SK-N-SH (cell line): ENCODE results near the gene PICK1. TPM values are rescaled to one million over a fixed set of nuclear protein-coding genes. Genes with fewer than 3 reads are reported as not detected.

Source experiments
- CTCF ChIA-PET: fragments of 300-600, 350-600 bp; formaldehyde crosslinking; extraction: SDS; loops from one replicate; lab custom pipeline; 2021; lab: Yijun Ruan, JAX
- POLR2A ChIA-PET: fragments of 350-600 bp; sonication (Branson Sonifier 250); formaldehyde crosslinking; extraction: SDS; loops from one replicate; lab custom pipeline; 2020; ENCODE audit warnings: antibody characterized with exemption, inconsistent platforms; lab: Yijun Ruan, JAX
- DNase-seq: peaks from one replicate; pipeline ENCODE4 v3.0.0; 2012
- H2AFZ ChIP-seq: fragments of 200-600 bp; sonication (generic); 2 replicates; pipeline ENCODE4 v1.8.1; 2016; ENCODE audit warnings: antibody characterized with exemption, mild to moderate bottlenecking, low read depth
- H3F3A ChIP-seq: fragments of 200-600 bp; sonication (generic); replicated peaks from 2 replicates; pipeline ENCODE3; 2016; ENCODE audit warnings: antibody characterized with exemption, mild to moderate bottlenecking; ENCODE audit not compliant: insufficient read depth
- H3K27ac ChIP-seq, 2 experiments: fragments of 200-500 bp in 1 of 2; fragments of 200-600 bp in 1 of 2; sonication (Bioruptor generic) in 1 of 2; sonication (generic), shearing (Covaris generic) in 1 of 2; 2 replicates each; pipeline versions ENCODE4 v1.5.1 to v1.6.1; 2014 to 2016; ENCODE audit warnings: low read depth in 2 of 2, inconsistent platforms in 1 of 2, low read length in 1 of 2, mild to moderate bottlenecking in 1 of 2, mixed read lengths in 1 of 2
- H3K27me3 ChIP-seq: fragments of 200-600 bp; sonication (generic), shearing (Covaris generic); 2 replicates; pipeline ENCODE4 v1.6.1; 2016; ENCODE audit warnings: mixed run types; ENCODE audit not compliant: insufficient read depth
- H3K36me3 ChIP-seq, 2 experiments: fragments of 200-500 bp in 1 of 2; fragments of 200-600 bp in 1 of 2; sonication (Bioruptor generic) in 1 of 2; sonication (generic) in 1 of 2; replicated peaks in 1 of 2; 2 replicates each; pipeline versions ENCODE3 to v1.5.1; 2014 to 2016; ENCODE audit warnings: low read length in 1 of 2, mild to moderate bottlenecking in 1 of 2; ENCODE audit not compliant: insufficient read depth in 2 of 2, control insufficient read depth in 1 of 2
- H3K4me1 ChIP-seq, 2 experiments: fragments of 200-500 bp in 1 of 2; fragments of 200-600 bp in 1 of 2; sonication (Bioruptor generic) in 1 of 2; sonication (generic), shearing (Covaris generic) in 1 of 2; 2 replicates each; pipeline versions ENCODE4 v1.5.1 to v1.6.1; 2014 to 2016; ENCODE audit warnings: low read depth in 1 of 2, low read length in 1 of 2, mixed run types in 1 of 2; ENCODE audit not compliant: insufficient read depth in 2 of 2, control insufficient read depth in 1 of 2
- H3K4me2 ChIP-seq: fragments of 200-600 bp; sonication (generic), shearing (Covaris generic); 2 replicates; pipeline ENCODE4 v1.6.1; 2017; ENCODE audit warnings: mixed run types
- H3K4me3 ChIP-seq, 2 experiments: fragments of 200-500 bp in 1 of 2; fragments of 200-600 bp in 1 of 2; sonication (Bioruptor generic) in 1 of 2; sonication (generic), shearing (Covaris generic) in 1 of 2; 2 replicates each; pipeline versions ENCODE4 v1.5.1 to v1.8.1; 2014 to 2016; ENCODE audit warnings: low read depth in 2 of 2, inconsistent platforms in 1 of 2, low read length in 1 of 2, mild to moderate bottlenecking in 1 of 2, mixed read lengths in 1 of 2, moderate library complexity in 1 of 2
- H3K79me2 ChIP-seq: fragments of 200-600 bp; sonication (generic); 2 replicates; pipeline ENCODE4 v1.8.1; 2017; ENCODE audit warnings: mild to moderate bottlenecking; ENCODE audit not compliant: insufficient read depth
- H3K9ac ChIP-seq: fragments of 200-600 bp; sonication (generic); 2 replicates; pipeline ENCODE4 v1.6.1; 2017; ENCODE audit warnings: mixed run types
- H3K9me2 ChIP-seq: fragments of 200-600 bp; sonication (generic); 2 replicates; pipeline ENCODE4 v1.6.1; 2017; ENCODE audit warnings: mixed run types
- H3K9me3 ChIP-seq: fragments of 200-600 bp; sonication (generic); 2 replicates; pipeline ENCODE4 v1.6.1; 2017; ENCODE audit warnings: mixed run types, mild to moderate bottlenecking, moderate library complexity
- H4K20me1 ChIP-seq: fragments of 200-600 bp; sonication (generic); 2 replicates; pipeline ENCODE4 v1.6.1; 2017; ENCODE audit warnings: mild to moderate bottlenecking, mixed run types; ENCODE audit not compliant: insufficient read depth
- CTCF ChIP-seq: fragments of 200-600 bp; sonication (generic); IDR thresholded peaks from 2 replicates; pipeline ENCODE4 v1.6.1; 2017; ENCODE audit warnings: antibody characterized with exemption, mild to moderate bottlenecking, moderate library complexity
- EP300 ChIP-seq, 2 experiments: IDR thresholded peaks; 2 replicates each; pipeline versions ENCODE4 v1.4.0 to v1.6.1; 2012; ENCODE audit warnings: borderline replicate concordance in 1 of 2, low read depth in 1 of 2, low read length in 1 of 2
- FOXM1 ChIP-seq: IDR thresholded peaks from 2 replicates; pipeline ENCODE4 v1.4.0; 2012; ENCODE audit warnings: low read depth, mild to moderate bottlenecking
- GABPA ChIP-seq: IDR thresholded peaks from 2 replicates; pipeline ENCODE4 v1.4.0; 2012; ENCODE audit warnings: low read depth, mild to moderate bottlenecking
- GATA2 ChIP-seq: sonication (generic); formaldehyde crosslinking; IDR thresholded peaks from 2 replicates; pipeline ENCODE4 v1.5.0; 2020; ENCODE audit warnings: mild to moderate bottlenecking, missing genetic modification reagents
- JUND ChIP-seq: IDR thresholded peaks from 2 replicates; pipeline ENCODE4 v1.4.0; 2012
- MAX ChIP-seq: IDR thresholded peaks from 2 replicates; pipeline ENCODE4 v1.4.0; 2012; ENCODE audit warnings: low read depth
- NFIC ChIP-seq: IDR thresholded peaks from 2 replicates; pipeline ENCODE4 v1.4.0; 2012; ENCODE audit warnings: borderline replicate concordance
- NRF1 ChIP-seq: IDR thresholded peaks from 2 replicates; pipeline ENCODE4 v1.6.1; 2012; ENCODE audit warnings: low read depth, mild to moderate bottlenecking, low read length
- PBX3 ChIP-seq: IDR thresholded peaks from 2 replicates; pipeline ENCODE4; 2012
- POLR2AphosphoS5 ChIP-seq: IDR thresholded peaks from 2 replicates; pipeline ENCODE4 v1.6.1; 2012; ENCODE audit warnings: low read depth, low read length
- REST ChIP-seq: IDR thresholded peaks from 2 replicates; pipeline ENCODE4 v1.6.1; 2012; ENCODE audit warnings: mild to moderate bottlenecking, low read depth, low read length, moderate library complexity
- USF1 ChIP-seq: IDR thresholded peaks from 2 replicates; pipeline ENCODE4 v1.4.0; 2012; ENCODE audit warnings: low read depth, borderline replicate concordance
- USF2 ChIP-seq: fragments of 150-350 bp; IDR thresholded peaks from 2 replicates; pipeline ENCODE4 v1.6.1; 2017; ENCODE audit warnings: antibody characterized with exemption, low read length, low read depth, borderline replicate concordance
- YY1 ChIP-seq: IDR thresholded peaks from 2 replicates; pipeline ENCODE4 v1.4.0; 2012; ENCODE audit warnings: low read depth, mild to moderate bottlenecking
- WGBS: methylation state at CpG from one replicate; pipeline ENCODE4 v1.1.6; 2017; ENCODE audit warnings: low lambda C conversion rate; 5-methylcytosine and 5-hydroxymethylcytosine counted together
- polyA plus RNA-seq, 3 experiments: library from polyadenylated mRNA; depleted of rRNA; stranded (reverse); fragments of >200 nt; gene quantifications; 2 replicates each; pipeline ENCODE4 v1.2.3, GENCODE V29; 2012

The PICK1 gene
- polyA plus RNA-seq, 1 of the 3 experiments (the other 2 are of a cell fraction): 36.8 TPM

GRCh38 chr22:38042488-38042790 lies 14.8 kb upstream of the PICK1 start:
- Histone ChIP-seq H3K9ac (no peak overlapping the region), H3K79me2 (no peaks in the 10 kb centered on the region), H2AFZ (no peak overlapping the region), H4K20me1 (no peaks in the 10 kb centered on the region), H3F3A (no peaks in the 10 kb centered on the region), H3K27ac (no peak overlapping the region), H3K9me2 (no peaks in the 10 kb centered on the region), H3K27me3 (no peaks in the 10 kb centered on the region), H3K36me3 (no peaks in the 10 kb centered on the region), H3K4me3 (no peak overlapping the region), H3K9me3 (no peaks in the 10 kb centered on the region), H3K4me2 (no peak overlapping the region), H3K4me1 (no peaks in the 10 kb centered on the region)
- DNase-seq: no peak
- ChIA-PET POLR2A (no interaction called here), CTCF (no interaction called here)
- TF ChIP-seq CTCF (no peak), YY1 (no peak)
- 80% methylated on average over 1 of the region's 1 CpG for WGBS

- no peak for DNase-seq
- ChIA-PET CTCF (interaction anchor here (0.6 kb wide), 1 partner anchor 9 kb away, joined by 3 read pairs; no protein-coding TSS in a partner anchor), POLR2A (no interaction called here)
- Histone ChIP-seq H3K4me3 (no peak overlapping the region), H3K4me1 (no peaks in the 10 kb centered on the region), H2AFZ (no peak overlapping the region), H3K27me3 (no peaks in the 10 kb centered on the region; the same call in 1 of the 2 replicates), H3K27ac (no peak overlapping the region), H3F3A (no peaks in the 10 kb centered on the region), H3K9me2 (no peaks in the 10 kb centered on the region), H3K4me2 (no peak overlapping the region), H3K36me3 (no peaks in the 10 kb centered on the region), H3K9ac (no peak overlapping the region), H3K9me3 (no peaks in the 10 kb centered on the region), H4K20me1 (no peaks in the 10 kb centered on the region), H3K79me2 (no peaks in the 10 kb centered on the region)
- 77% methylated on average over 11 of the region's 16 CpGs for WGBS
- TF ChIP-seq USF1 (no peak), NFIC (no peak), NRF1 (no peak), GABPA (no peak), MAX (no peak), USF2 (no peak), CTCF (no peak), JUND (no peak), GATA2 (CRISPR knock-in tag) (no peak), POLR2AphosphoS5 (no peak), EP300 (IDR thresholded peaks at IDR 0.05; ENCODE audit: borderline replicate concordance in 1 of 2, low read depth in 1 of 2, low read length in 1 of 2) (no peak), REST (no peak), PBX3 (no peak), FOXM1 (no peak)
Measured at GRCh38 chr22:38043151-38044039, 13.8 kb upstream of the PICK1 start.
